GM12891 (cell line): ENCODE results near the gene LDB1.

Experiments used
- PAX5 ChIP-seq: IDR thresholded peaks from 2 replicates; pipeline ENCODE4 v1.6.1; 2011; ENCODE audit warnings: low read length, moderate library complexity, mild to moderate bottlenecking; ENCODE audit not compliant: insufficient read depth, severe bottlenecking
- POLR2A ChIP-seq: IDR thresholded peaks from 2 replicates; pipeline ENCODE4 v1.6.1; 2011; ENCODE audit warnings: low read depth, low read length, control low read depth
- POLR2AphosphoS5 ChIP-seq: IDR thresholded peaks from 2 replicates; pipeline ENCODE4 v1.6.1; 2011; ENCODE audit warnings: low read depth, low read length, control low read depth
- POU2F2 ChIP-seq: IDR thresholded peaks from 2 replicates; pipeline ENCODE4 v1.6.1; 2011; ENCODE audit warnings: low read depth, mild to moderate bottlenecking, control low read depth, low read length, moderate library complexity
- SPI1 ChIP-seq: IDR thresholded peaks from 2 replicates; pipeline ENCODE4 v1.6.1; 2011; ENCODE audit warnings: low read depth, low read length, control low read depth
- TAF1 ChIP-seq: IDR thresholded peaks from 2 replicates; pipeline ENCODE4 v1.6.1; 2011; ENCODE audit warnings: low read depth, low read length, control low read depth

GRCh38 chr10:102112210-102112817 lies 7.9 kb downstream of the LDB1 start:
- TF ChIP-seq SPI1 (no peak), PAX5 (no peak), TAF1 (no peak), POLR2A (no peak), POLR2AphosphoS5 (no peak), POU2F2 (no peak)
